Measurements from ENCODE around the gene SYT12.

- TF ChIP-seq CTCF (IDR thresholded peaks at IDR 0.05) (no peak), ZFX (IDR thresholded peaks at IDR 0.05; ENCODE audit: borderline replicate concordance) (no peak)
Measured at GRCh38 chr11:67026941-67027340, 4.0 kb downstream of the SYT12 start.

Data from 22Rv1 (cell line).